Uterine smooth muscle cell (primary cell): ENCODE data around the gene ALDH5A1. TPM values are rescaled to one million over a fixed set of nuclear protein-coding genes. Genes with fewer than 3 reads are reported as not detected.

Experiments
- total RNA-seq: library from RNA; depleted of rRNA; stranded (reverse); fragments of >200 nt; gene quantifications from 2 replicates; pipeline ENCODE4 v1.2.3, GENCODE V29; 2014

ALDH5A1 gene
- total RNA-seq: 1.3 and 2.1 TPM in 2 replicates

GRCh38 chr6:24494821-24495795 is at the start of gene ALDH5A1:
Gene ALDH5A1, plus strand, starts transcription at chr6:24494969. Its CDS starts 28 bp downstream, at chr6:24494997.

GRCh38 chr6:24489470-24489869 is 5.3 kb upstream of the ALDH5A1 start, which contains the start of gene GPLD1:
Gene GPLD1, minus strand, starts transcription at chr6:24489578. Its CDS starts 67 bp downstream, at chr6:24489511.

Other genes with a start within 250 kb of the ALDH5A1 start
- gene DCDC2, start 136.9 kb upstream of the ALDH5A1 start, total RNA-seq: 1.1 and 6.1 TPM in 2 replicates
- gene MRS2, start 92.0 kb upstream of the ALDH5A1 start, total RNA-seq: 32.0 and 32.3 TPM in 2 replicates
- 0.33 and 0.87 TPM in 2 replicates for gene GPLD1, start 5.4 kb upstream of the ALDH5A1 start, total RNA-seq
- 0.12 and 0.22 TPM in 2 replicates for gene KIAA0319, start 151.2 kb downstream of the ALDH5A1 start, total RNA-seq
- 27.6 and 27.7 TPM in 2 replicates for gene TDP2, start 171.9 kb downstream of the ALDH5A1 start, total RNA-seq
- gene ACOT13, start 172.1 kb downstream of the ALDH5A1 start, total RNA-seq: 7.6 and 8.4 TPM in 2 replicates
- 132 and 141 TPM in 2 replicates for gene C6orf62, start 224.2 kb downstream of the ALDH5A1 start, total RNA-seq